Smooth muscle cell (in vitro differentiated cells): Measurements from ENCODE around the gene PPARA. TPM values are rescaled to one million over a fixed set of nuclear protein-coding genes. Genes with fewer than 3 reads are reported as not detected.

Experiments
- DNase-seq: peaks from one replicate; lab custom pipeline; 2025; ENCODE audit not compliant: unreplicated experiment; lab: John Stamatoyannopoulos, UW
- H2AFZ ChIP-seq: fragments of 200-600 bp; sonication (generic); 2 replicates; pipeline ENCODE4 v1.6.0; 2016; ENCODE audit warnings: antibody characterized with exemption, low read depth, mild to moderate bottlenecking
- H3F3A ChIP-seq: fragments of 200-600 bp; sonication (generic); 2 replicates; pipeline ENCODE4 v1.6.0; 2017; ENCODE audit warnings: antibody characterized with exemption, low read depth
- H3K27ac ChIP-seq: fragments of 200-600 bp; sonication (generic); 2 replicates; pipeline ENCODE4 v1.5.1; 2016; ENCODE audit warnings: low read depth, mild to moderate bottlenecking
- H3K27me3 ChIP-seq: fragments of 200-600 bp; sonication (generic); 2 replicates; pipeline ENCODE4 v1.6.1; 2016; ENCODE audit warnings: low read depth, mild to moderate bottlenecking
- H3K36me3 ChIP-seq: fragments of 200-600 bp; sonication (generic); 2 replicates; pipeline ENCODE4 v1.5.1; 2016; ENCODE audit warnings: low read depth
- H3K4me1 ChIP-seq: fragments of 200-600 bp; sonication (generic); 2 replicates; pipeline ENCODE4 v1.5.1; 2016; ENCODE audit warnings: low read depth
- H3K4me2 ChIP-seq: fragments of 200-600 bp; sonication (generic); 2 replicates; pipeline ENCODE4 v1.6.0; 2016; ENCODE audit warnings: mild to moderate bottlenecking
- H3K4me3 ChIP-seq: fragments of 200-600 bp; sonication (generic); 2 replicates; pipeline ENCODE4 v1.5.1; 2016; ENCODE audit warnings: mild to moderate bottlenecking
- H3K79me2 ChIP-seq: fragments of 200-600 bp; sonication (generic); 2 replicates; pipeline ENCODE4 v1.6.0; 2016; ENCODE audit warnings: low read depth, mild to moderate bottlenecking
- H3K9ac ChIP-seq: fragments of 200-600 bp; sonication (generic); 2 replicates; pipeline ENCODE4 v1.6.0; 2016; ENCODE audit warnings: low read depth
- H3K9me3 ChIP-seq: fragments of 200-600 bp; sonication (generic); replicated peaks from 2 replicates; pipeline ENCODE4 v1.5.1; 2016; ENCODE audit warnings: low read depth
- H4K20me1 ChIP-seq: fragments of 200-600 bp; sonication (generic); 2 replicates; pipeline ENCODE4 v1.6.0; 2016; ENCODE audit warnings: low read depth
- WGBS: methylation state at CpG from one replicate; pipeline ENCODE4 v1.1.7; 2016; ENCODE audit warnings: low lambda C conversion rate; 5-methylcytosine and 5-hydroxymethylcytosine counted together
- polyA plus RNA-seq: library from polyadenylated mRNA; unstranded; fragments of >200 nt; fragmentation: Nextera tagmentation; extraction: Ambion mirVana; gene quantifications from 2 replicates; pipeline ENCODE4 v1.2.1, GENCODE V29; 2016
- total RNA-seq: library from RNA; depleted of rRNA; stranded (reverse); fragments of >200 nt; gene quantifications from 2 replicates; pipeline ENCODE4 v1.2.3, GENCODE V29; 2014
- TF ChIP-seq, protein P1 (sequence below): fragments of 200-600 bp; sonication (generic); IDR thresholded peaks from 2 replicates; pipeline ENCODE4 v1.5.1; 2017; ENCODE audit warnings: borderline replicate concordance, mild to moderate bottlenecking, antibody characterized with exemption; ENCODE audit not compliant: insufficient read depth, poor library complexity, severe bottlenecking

The PPARA gene
- total and polyA plus RNA-seq, 2 experiments from 2014 or later: 9.2 to 18.0 TPM

- H3K9ac ChIP-seq: no peak overlapping the region
- H3K9me3 ChIP-seq: peaks cover 13% of the 10 kb centered on the region
- no peaks in the 10 kb centered on the region for H3F3A ChIP-seq
- TF ChIP-seq, protein P1, sequence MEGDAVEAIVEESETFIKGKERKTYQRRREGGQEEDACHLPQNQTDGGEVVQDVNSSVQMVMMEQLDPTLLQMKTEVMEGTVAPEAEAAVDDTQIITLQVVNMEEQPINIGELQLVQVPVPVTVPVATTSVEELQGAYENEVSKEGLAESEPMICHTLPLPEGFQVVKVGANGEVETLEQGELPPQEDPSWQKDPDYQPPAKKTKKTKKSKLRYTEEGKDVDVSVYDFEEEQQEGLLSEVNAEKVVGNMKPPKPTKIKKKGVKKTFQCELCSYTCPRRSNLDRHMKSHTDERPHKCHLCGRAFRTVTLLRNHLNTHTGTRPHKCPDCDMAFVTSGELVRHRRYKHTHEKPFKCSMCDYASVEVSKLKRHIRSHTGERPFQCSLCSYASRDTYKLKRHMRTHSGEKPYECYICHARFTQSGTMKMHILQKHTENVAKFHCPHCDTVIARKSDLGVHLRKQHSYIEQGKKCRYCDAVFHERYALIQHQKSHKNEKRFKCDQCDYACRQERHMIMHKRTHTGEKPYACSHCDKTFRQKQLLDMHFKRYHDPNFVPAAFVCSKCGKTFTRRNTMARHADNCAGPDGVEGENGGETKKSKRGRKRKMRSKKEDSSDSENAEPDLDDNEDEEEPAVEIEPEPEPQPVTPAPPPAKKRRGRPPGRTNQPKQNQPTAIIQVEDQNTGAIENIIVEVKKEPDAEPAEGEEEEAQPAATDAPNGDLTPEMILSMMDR: no peak
- no peak overlapping the region for H2AFZ ChIP-seq
- H3K4me2 ChIP-seq: no peak overlapping the region
- no peak for DNase-seq
- peaks cover 18% of the 10 kb centered on the region for H3K36me3 ChIP-seq
- no peaks in the 10 kb centered on the region for H3K79me2 ChIP-seq
- no peak overlapping the region for H3K4me3 ChIP-seq
- H4K20me1 ChIP-seq: no peaks in the 10 kb centered on the region
- no peaks in the 10 kb centered on the region for H3K4me1 ChIP-seq
- WGBS: 87% methylated on average over 5 of the region's 5 CpGs
- no peak overlapping the region for H3K27ac ChIP-seq
- no peaks in the 10 kb centered on the region for H3K27me3 ChIP-seq
These were observed 33.4 kb downstream of the PPARA start for GRCh38 chr22:46183733-46184132.

DNA sequence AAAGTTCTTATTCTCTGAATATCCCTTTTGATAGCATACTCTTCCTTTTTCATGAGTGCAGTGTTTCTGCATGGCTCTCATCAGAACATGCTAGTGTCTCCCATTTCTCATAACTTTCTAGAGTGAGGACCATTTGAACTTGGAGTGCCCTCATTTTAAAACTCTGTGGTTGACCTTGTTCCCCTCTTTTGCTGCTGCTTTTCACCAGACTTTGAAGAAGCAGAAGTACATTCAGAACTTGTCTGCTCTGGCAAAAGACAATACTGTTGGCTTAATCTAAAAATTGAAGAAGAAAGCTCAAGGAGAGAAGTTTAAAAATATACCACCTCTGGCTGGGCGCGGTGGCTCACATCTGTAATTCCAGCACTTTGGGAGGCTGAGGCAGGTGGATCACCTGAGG is 35.0 kb downstream of the PPARA start:
- Histone ChIP-seq H3K4me3 (no peak overlapping the region), H3K27me3 (no peaks in the 10 kb centered on the region), H3K4me1 (no peaks in the 10 kb centered on the region), H4K20me1 (no peaks in the 10 kb centered on the region), H3K4me2 (no peak overlapping the region), H3F3A (no peaks in the 10 kb centered on the region), H3K79me2 (no peaks in the 10 kb centered on the region), H3K9ac (no peak overlapping the region), H2AFZ (no peak overlapping the region), H3K36me3 (peaks cover 7% of the 10 kb centered on the region), H3K9me3 (peaks cover 1% of the 10 kb centered on the region), H3K27ac (no peak overlapping the region)
- no peak for DNase-seq
- 100% methylated on average over 2 of the region's 2 CpGs for WGBS
- TF ChIP-seq, protein P1: no peak

GRCh38 chr22:46187862-46188261 is 37.5 kb downstream of the PPARA start:
- no peaks in the 10 kb centered on the region for H3K27me3 ChIP-seq
- WGBS: 100% methylated on average over 3 of the region's 3 CpGs
- H2AFZ ChIP-seq: no peak overlapping the region
- H3K4me2 ChIP-seq: no peak overlapping the region
- H3K9ac ChIP-seq: no peak overlapping the region
- DNase-seq: no peak
- H3F3A ChIP-seq: no peaks in the 10 kb centered on the region
- no peaks in the 10 kb centered on the region for H3K4me1 ChIP-seq
- no peaks in the 10 kb centered on the region for H3K9me3 ChIP-seq
- no peaks in the 10 kb centered on the region for H3K79me2 ChIP-seq
- H3K4me3 ChIP-seq: no peak overlapping the region
- TF ChIP-seq, protein P1: no peak
- H4K20me1 ChIP-seq: peaks cover 4% of the 10 kb centered on the region
- no peak overlapping the region for H3K27ac ChIP-seq
- H3K36me3 ChIP-seq: no peaks in the 10 kb centered on the region

GRCh38 chr22:46192210-46192993 is 42.1 kb downstream of the PPARA start:
- Histone ChIP-seq H3F3A (no peaks in the 10 kb centered on the region), H3K79me2 (no peaks in the 10 kb centered on the region), H3K9ac (no peak overlapping the region), H3K4me2 (no peak overlapping the region), H3K36me3 (no peaks in the 10 kb centered on the region), H3K4me3 (no peak overlapping the region), H3K27ac (no peak overlapping the region), H3K27me3 (no peaks in the 10 kb centered on the region), H2AFZ (no peak overlapping the region), H4K20me1 (peaks cover 16% of the 10 kb centered on the region), H3K9me3 (no peaks in the 10 kb centered on the region), H3K4me1 (no peaks in the 10 kb centered on the region)
- DNase-seq: no peak
- TF ChIP-seq, protein P1: no peak
- 90% methylated on average over 5 of the region's 5 CpGs for WGBS
